B cell (primary cell): ENCODE measurements around the gene NPC2. TPM values are rescaled to one million over a fixed set of nuclear protein-coding genes. Genes with fewer than 3 reads are reported as not detected.

Experiments used
- ATAC-seq: fragments of 200-7000 bp; cut with Tn5 transposase; one replicate; pipeline ENCODE4 v1.10.0; 2021; ENCODE audit warnings: low read depth, mild to moderate bottlenecking, moderate number of reproducible peaks, moderate library complexity
- CTCF ChIA-PET: fragments of 350-600 bp; sonication (Branson Sonifier 250); formaldehyde crosslinking; loops from one replicate; lab custom pipeline; 2021; ENCODE audit warnings: antibody characterized with exemption, inconsistent platforms; lab: Charles Lee
- POLR2A ChIA-PET: fragments of 350-600 bp; sonication (Branson Sonifier 250); formaldehyde crosslinking; loops from one replicate; lab custom pipeline; 2021; ENCODE audit warnings: antibody characterized with exemption; lab: Charles Lee
- DNase-seq: peaks from one replicate; pipeline ENCODE4 v3.0.0; 2013
- H2AFZ ChIP-seq: 2 replicates; pipeline ENCODE4 v1.6.1; 2012; ENCODE audit warnings: mild to moderate bottlenecking, low read depth, low read length; ENCODE audit not compliant: insufficient read depth, poor library complexity, severe bottlenecking
- H3K27ac ChIP-seq, 2 donors: 1 replicate in 1 of 2; 2 replicates in 1 of 2; pipeline ENCODE4 v1.5.1; 2012 to 2013; ENCODE audit warnings: low read length in 2 of 2, mild to moderate bottlenecking in 2 of 2, moderate library complexity in 1 of 2
- H3K27me3 ChIP-seq, 4 experiments: fragments of 200-600 bp in 1 of 4; sonication (generic) in 1 of 4; replicated peaks in 1 of 4; 1 replicate in 2 of 4; 2 replicates in 2 of 4; pipeline versions ENCODE4 v1.6.1 to v1.7.0; 2013 to 2016; ENCODE audit warnings: low read length in 3 of 4, mild to moderate bottlenecking in 2 of 4, mixed read lengths in 1 of 4, moderate library complexity in 1 of 4; ENCODE audit not compliant: insufficient read depth in 4 of 4, control insufficient read depth in 3 of 4; ENCODE audit errors: control extremely low read depth in 1 of 4
- H3K36me3 ChIP-seq, 2 experiments: replicated peaks in 1 of 2; 1 replicate in 1 of 2; 2 replicates in 1 of 2; pipeline versions ENCODE4 v1.6.1 to v1.7.1; 2013; ENCODE audit warnings: low read length in 1 of 2; ENCODE audit not compliant: insufficient read depth in 2 of 2, control insufficient read depth in 1 of 2; ENCODE audit errors: control extremely low read depth in 1 of 2, extremely low read depth in 1 of 2
- H3K4me1 ChIP-seq, 2 donors: fragments of 200-600 bp in 1 of 2; sonication (generic) in 1 of 2; 1 replicate in 1 of 2; 2 replicates in 1 of 2; pipeline versions ENCODE4 v1.5.1 to v1.6.1; 2013 to 2017; ENCODE audit warnings: low read length in 2 of 2; ENCODE audit not compliant: control insufficient read depth in 2 of 2, insufficient read depth in 2 of 2
- H3K4me2 ChIP-seq: replicated peaks from 2 replicates; pipeline ENCODE3; 2012; ENCODE audit warnings: mild to moderate bottlenecking, low read depth, low read length; ENCODE audit not compliant: poor library complexity, severe bottlenecking
- H3K4me3 ChIP-seq, 5 experiments: fragments of 200-600 bp in 1 of 5; sonication (generic) in 1 of 5; 1 replicate in 3 of 5; 2 replicates in 2 of 5; pipeline versions ENCODE4 v1.5.1 to v1.7.0; 2011 to 2016; ENCODE audit warnings: low read length in 4 of 5, mild to moderate bottlenecking in 4 of 5, low read depth in 2 of 5, control low read depth in 1 of 5, moderate library complexity in 1 of 5; ENCODE audit not compliant: insufficient read depth in 1 of 5; ENCODE audit errors: control extremely low read depth in 1 of 5, extremely low read depth in 1 of 5
- H3K79me2 ChIP-seq: fragments of 200-600 bp; sonication (generic); one replicate; pipeline ENCODE4 v1.6.0; 2016; ENCODE audit warnings: low read length; ENCODE audit not compliant: control insufficient read depth, insufficient read depth
- H3K9ac ChIP-seq: fragments of 200-600 bp; sonication (generic); 2 replicates; pipeline ENCODE4 v1.6.1; 2017; ENCODE audit warnings: mild to moderate bottlenecking, low read length, moderate library complexity
- H3K9me3 ChIP-seq, 3 donors: one replicate each; pipeline versions ENCODE4 v1.6.1 to v1.7.1; 2013; ENCODE audit warnings: low read length in 2 of 3; ENCODE audit not compliant: control insufficient read depth in 2 of 3, insufficient read depth in 1 of 3; ENCODE audit errors: control extremely low read depth in 1 of 3
- H4K20me1 ChIP-seq: 2 replicates; pipeline ENCODE4 v1.6.0; 2012; ENCODE audit warnings: mild to moderate bottlenecking, low read length; ENCODE audit not compliant: insufficient read depth, control insufficient read depth, poor library complexity, severe bottlenecking
- H3K27ac Mint-ChIP-seq: one replicate; pipeline ENCODE4 v1.8.0; 2021; ENCODE audit warnings: mixed read lengths
- H3K27me3 Mint-ChIP-seq: one replicate; pipeline ENCODE4 v1.8.0; 2021; ENCODE audit warnings: mixed read lengths
- H3K4me1 Mint-ChIP-seq: one replicate; pipeline ENCODE4 v1.8.0; 2021; ENCODE audit warnings: mixed read lengths
- H3K4me3 Mint-ChIP-seq: one replicate; pipeline ENCODE4 v1.8.0; 2021; ENCODE audit warnings: mixed read lengths
- H3K9me3 Mint-ChIP-seq: one replicate; pipeline ENCODE4 v1.8.0; 2022; ENCODE audit warnings: mixed read lengths; ENCODE audit not compliant: insufficient read depth
- CTCF ChIP-seq: fragments of 200-600 bp; IDR thresholded peaks from one replicate; pipeline ENCODE4 v1.8.0; 2022; ENCODE audit warnings: antibody characterized with exemption, mild to moderate bottlenecking
- EZH2 ChIP-seq: IDR thresholded peaks from 2 replicates; pipeline ENCODE4 v1.6.1; 2012; ENCODE audit warnings: borderline replicate concordance, low read depth, mild to moderate bottlenecking, moderate library complexity, low read length; ENCODE audit not compliant: insufficient read depth, poor library complexity, severe bottlenecking
- WGBS: methylation state at CpG from one replicate; pipeline ENCODE4 v1.1.5; 2013; ENCODE audit warnings: missing lambda C conversion rate; ENCODE audit not compliant: insufficient coverage; 5-methylcytosine and 5-hydroxymethylcytosine counted together
- intact Hi-C: fragments of 100-400 bp; cut with micrococcal nuclease; formaldehyde crosslinking; loops from one replicate; pipeline ENCODE4 v1.10.0; 2022
- polyA plus RNA-seq: library from polyadenylated mRNA; depleted of rRNA; stranded (reverse); fragments of >200 nt; gene quantifications from 2 replicates; pipeline ENCODE4 v1.2.3, GENCODE V29; 2012
- total RNA-seq, 2 donors: library from RNA; stranded (reverse); fragments of 120-200 nt in 1 of 2; gene quantifications; 1 replicate in 1 of 2; 2 replicates in 1 of 2; pipeline versions ENCODE4 v1.2.3 to v1.2.4, GENCODE V29; 2013 to 2022

NPC2 gene
- total and polyA plus RNA-seq, 2 donors (not counting 1 experiment from before 2014, with no cell fraction given), result 93.8 to 154 TPM

- Mint-ChIP-seq H3K4me3 (no peak overlapping the region), H3K27me3 (no peaks in the 10 kb centered on the region), H3K27ac (no peak overlapping the region), H3K9me3 (no peaks in the 10 kb centered on the region), H3K4me1 (no peaks in the 10 kb centered on the region)
- CTCF ChIA-PET, result no interaction called here
- ATAC-seq (no peak), DNase-seq (no peak)
- Histone ChIP-seq H3K79me2 (no peaks in the 10 kb centered on the region), H3K36me3 (peaks cover 0 to 18% of the 10 kb centered on the region in 2 experiments), H3K27ac (no peak overlapping the region), H3K4me2 (no peak overlapping the region), H3K9ac (no peak overlapping the region), H3K27me3 (no peaks in the 10 kb centered on the region), H3K9me3 (no peaks in the 10 kb centered on the region), H3K4me1 (no peaks in the 10 kb centered on the region), H2AFZ (no peak overlapping the region), H3K4me3 (no peak overlapping the region), H4K20me1 (no peaks in the 10 kb centered on the region)
- TF ChIP-seq CTCF, result no peak
- no peak for TF ChIP-seq EZH2
- WGBS, result 100% methylated on average over 1 of the region's 2 CpGs
- POLR2A ChIA-PET, result no interaction called here
- intact Hi-C loops, result no loop called here
Observed at GRCh38 chr14:74472601-74473000, 20.5 kb downstream of the NPC2 start.

DNA sequence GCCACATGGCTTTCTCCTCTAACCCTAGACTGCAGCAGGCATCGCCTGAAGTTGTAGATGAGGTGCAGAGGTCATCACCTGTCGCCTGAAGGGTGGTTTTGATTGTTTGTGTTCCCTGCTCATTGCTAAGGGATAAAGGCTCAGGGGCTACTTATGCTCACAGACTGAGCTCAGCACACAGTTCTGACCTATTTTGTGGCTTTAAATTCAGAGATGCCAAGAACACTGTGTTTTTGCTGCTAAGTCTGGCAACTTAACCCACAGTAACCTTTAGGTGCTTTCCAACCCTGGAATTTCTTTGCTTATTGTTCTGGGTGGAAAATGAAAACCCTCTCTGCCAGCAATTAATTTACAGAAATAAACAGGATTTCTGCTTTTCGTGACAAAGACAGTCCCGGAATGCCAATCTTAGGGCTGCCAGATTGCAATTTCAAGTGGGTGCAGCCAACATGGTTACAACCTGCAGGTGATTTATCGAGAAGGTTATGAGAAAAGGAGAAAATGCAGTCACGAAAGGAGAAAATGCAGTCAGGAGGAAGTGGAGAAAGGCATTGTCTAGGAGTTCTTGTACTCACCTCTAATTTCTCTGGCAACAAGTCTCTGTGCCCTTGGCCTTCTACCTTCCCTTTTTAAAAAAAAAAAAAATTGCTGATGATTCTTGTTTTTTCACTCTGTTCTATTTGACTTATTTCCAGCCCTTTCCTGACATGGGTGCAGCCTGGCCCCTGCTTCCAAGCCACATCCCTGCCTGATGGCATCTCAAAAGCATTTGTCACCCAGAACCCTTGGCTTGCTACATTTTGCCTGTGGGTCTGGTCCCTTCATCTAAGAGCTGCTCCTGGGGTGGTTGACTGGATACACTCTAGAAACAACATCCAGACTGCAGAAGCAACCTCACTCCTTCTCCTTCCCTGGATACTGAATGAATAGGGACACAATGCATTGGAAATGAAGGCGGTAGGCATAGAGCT lies 23.3 kb downstream of the NPC2 start:
- Histone ChIP-seq H3K4me2 (no peak overlapping the region), H3K9ac (no peak overlapping the region), H3K79me2 (no peaks in the 10 kb centered on the region), H3K27ac (no peak overlapping the region), H3K4me1 (no peaks in the 10 kb centered on the region), H3K9me3 (no peaks in the 10 kb centered on the region), H2AFZ (no peak overlapping the region), H3K4me3 (no peak overlapping the region), H4K20me1 (no peaks in the 10 kb centered on the region), H3K27me3 (no peaks in the 10 kb centered on the region), H3K36me3 (peaks cover 0 to 11% of the 10 kb centered on the region in 2 experiments)
- ChIA-PET CTCF (no interaction called here), POLR2A (no interaction called here)
- DNase-seq, result no peak
- 100% methylated on average over 3 of the region's 7 CpGs for WGBS
- Mint-ChIP-seq H3K9me3 (no peaks in the 10 kb centered on the region), H3K4me1 (no peaks in the 10 kb centered on the region), H3K27me3 (no peaks in the 10 kb centered on the region), H3K27ac (no peak overlapping the region), H3K4me3 (no peak overlapping the region)
- intact Hi-C loops, result no loop called here
- ATAC-seq, result no peak
- TF ChIP-seq CTCF, result no peak
- TF ChIP-seq EZH2, result no peak
